Heart left ventricle (tissue), 13 donors: ENCODE results near the gene TLE2.

Source experiments
- CTCF ChIP-seq, 12 donors: fragments of 200-600 bp; sonication (generic) in 4 of 12; IDR thresholded peaks; one replicate each; pipeline versions ENCODE4 v1.5.0 to v1.8.0; 2018 to 2022; ENCODE audit warnings: antibody characterized with exemption in 12 of 12, mild to moderate bottlenecking in 5 of 12
- POLR2A ChIP-seq, 2 donors: fragments of 450-650 bp; IDR thresholded peaks; one replicate each; pipeline ENCODE4 v1.6.1; 2017; ENCODE audit warnings: antibody characterized with exemption in 2 of 2, mild to moderate bottlenecking in 2 of 2, moderate library complexity in 2 of 2
- donor health status: ischemic (EF 13 %, LVEDD 7.1; RV severe dilation, severe dysfunction).
- donor health status: DM: no; HTN: yes; CAD: no.
- donor health status: DM: no; HTN: no; CAD: no.
- donor health status: ischemic (EF 25% LVEDD 6.9; RV normal size, moderate dysfunction).
- donor health status: ischemic (EF 25% LVEDD 5.7; RV mildly dilated, moderate dysfunction).
- donor health status: ischemic (EF 35%, LVEDD 5.7; RV mildly dilated, moderate dysfunction).
- donor health status: nonischemic (EF 11% LVEDD 7.7; RV severe dilation, severe dysfunction).
- donor health status: DM: yes; HTN: yes; CAD: no.
- donor health status: PGD.
- donor health status: ischemic (EF 29% LVEDD 5.4; RV normal size, mild dysfunction).
- donor health status: nonischemic (EF 23%, LVEDD 6.1; RV moderate dilation, normal function).

- no peak for TF ChIP-seq CTCF (IDR thresholded peaks at IDR 0.05)
- TF ChIP-seq POLR2A (IDR thresholded peaks at IDR 0.05), result no peak
Observed at GRCh38 chr19:2978166-2978767, 50.8 kb downstream of the TLE2 start.
